ENCODE results near the gene NSUN4. TPM values are rescaled to one million over a fixed set of nuclear protein-coding genes. Genes with fewer than 3 reads are reported as not detected.

Gene NSUN4
- polyA plus RNA-seq (2011; rRNA removed) (24.0 and 24.2 TPM in 2 replicates), polyA minus RNA-seq (2011; rRNA and poly(A)+ RNA removed) (27.8 and 37.3 TPM in 2 replicates)

- ChIA-PET POLR2A (no interaction called here), CTCF (interaction anchor here (0.9 to 2.0 kb wide), 10 partner anchors 9 to 96 kb away, joined by 3 to 11 read pairs (median 4); partner anchors contain the start of genes LRRC41 and UQCRH)
- TF ChIP-seq, protein P1, sequence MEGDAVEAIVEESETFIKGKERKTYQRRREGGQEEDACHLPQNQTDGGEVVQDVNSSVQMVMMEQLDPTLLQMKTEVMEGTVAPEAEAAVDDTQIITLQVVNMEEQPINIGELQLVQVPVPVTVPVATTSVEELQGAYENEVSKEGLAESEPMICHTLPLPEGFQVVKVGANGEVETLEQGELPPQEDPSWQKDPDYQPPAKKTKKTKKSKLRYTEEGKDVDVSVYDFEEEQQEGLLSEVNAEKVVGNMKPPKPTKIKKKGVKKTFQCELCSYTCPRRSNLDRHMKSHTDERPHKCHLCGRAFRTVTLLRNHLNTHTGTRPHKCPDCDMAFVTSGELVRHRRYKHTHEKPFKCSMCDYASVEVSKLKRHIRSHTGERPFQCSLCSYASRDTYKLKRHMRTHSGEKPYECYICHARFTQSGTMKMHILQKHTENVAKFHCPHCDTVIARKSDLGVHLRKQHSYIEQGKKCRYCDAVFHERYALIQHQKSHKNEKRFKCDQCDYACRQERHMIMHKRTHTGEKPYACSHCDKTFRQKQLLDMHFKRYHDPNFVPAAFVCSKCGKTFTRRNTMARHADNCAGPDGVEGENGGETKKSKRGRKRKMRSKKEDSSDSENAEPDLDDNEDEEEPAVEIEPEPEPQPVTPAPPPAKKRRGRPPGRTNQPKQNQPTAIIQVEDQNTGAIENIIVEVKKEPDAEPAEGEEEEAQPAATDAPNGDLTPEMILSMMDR (IDR thresholded peaks at IDR 0.05; ENCODE audit: insufficient read depth, low read depth, low read length) = peak; percentile 87
- peak; percentile 68 for DNase-seq (ENCODE audit: low read depth)
- Histone ChIP-seq H3K27me3 (ENCODE audit: control insufficient read depth, insufficient read depth, low read length) (no peaks in the 10 kb centered on the region), H3K36me3 (ENCODE audit: control insufficient read depth, insufficient read depth, low read length) (peaks cover 7% of the 10 kb centered on the region; the same call in 1 of the 2 replicates), H3K4me3 (ENCODE audit: low read depth, low read length) (peak within 1 kb of the TSS; percentile 61)
Measured at GRCh38 chr1:46340404-46341221, at the start of gene NSUN4. Gene NSUN4 (plus strand): TSS chr1:46340807. CDS start chr1:46340827, 20 bp downstream.

DNA sequence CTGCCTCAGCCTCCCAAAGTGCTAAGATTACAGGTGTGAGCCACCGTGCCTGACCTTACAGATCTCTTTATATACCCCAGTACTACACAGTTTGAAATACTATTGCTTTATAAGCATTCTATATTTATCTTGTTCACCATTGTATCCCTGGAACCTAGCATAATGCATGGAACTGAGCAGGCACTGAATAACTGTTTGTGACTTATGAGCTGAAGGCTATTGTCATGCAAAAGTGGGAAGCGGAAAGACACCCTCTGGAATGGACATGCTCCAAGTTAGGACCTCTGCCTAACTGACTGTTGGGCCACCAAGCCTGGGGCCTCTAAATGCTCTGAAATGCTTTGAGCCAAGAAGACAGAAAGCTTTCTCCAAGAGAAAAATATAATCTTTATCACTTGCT lies 45.3 kb upstream of the NSUN4 start:
- ChIA-PET CTCF (interaction anchor here (1.3 kb wide), 1 partner anchor 10 kb away, joined by 3 read pairs; no protein-coding TSS in a partner anchor), POLR2A (no interaction called here)
- H3K36me3 ChIP-seq (ENCODE audit: control insufficient read depth, insufficient read depth, low read length) = peaks cover 12% of the 10 kb centered on the region
- TF ChIP-seq, protein P1 (IDR thresholded peaks at IDR 0.05; ENCODE audit: insufficient read depth, low read depth, low read length) = no peak
- no peak for DNase-seq (ENCODE audit: low read depth)
- H3K4me3 ChIP-seq (ENCODE audit: low read depth, low read length) = no peak overlapping the region
- H3K27me3 ChIP-seq (ENCODE audit: control insufficient read depth, insufficient read depth, low read length) = no peaks in the 10 kb centered on the region

DNA sequence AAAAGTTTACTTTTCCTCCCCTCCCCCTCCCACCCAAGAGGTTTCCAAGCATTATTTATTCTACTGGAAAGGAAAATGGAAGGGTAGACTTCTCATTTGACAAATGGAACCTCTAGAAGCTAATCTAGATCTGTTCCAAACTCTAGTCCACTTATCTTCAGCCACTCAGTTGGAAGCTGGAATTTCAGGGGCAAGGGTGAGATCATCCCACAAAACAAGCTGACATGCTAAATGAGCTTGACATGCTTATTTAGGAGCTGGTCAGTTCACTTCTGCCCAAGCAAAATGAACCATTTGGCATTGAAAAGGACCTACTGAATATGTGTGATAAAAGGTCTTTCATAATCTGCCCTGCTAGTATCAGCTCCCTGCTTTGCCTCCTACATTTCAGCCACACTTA lies 42.2 kb upstream of the NSUN4 start:
- POLR2A ChIA-PET = no interaction called here
- Histone ChIP-seq H3K36me3 (ENCODE audit: control insufficient read depth, insufficient read depth, low read length) (peaks cover 11% of the 10 kb centered on the region), H3K4me3 (ENCODE audit: low read depth, low read length) (no peak overlapping the region), H3K27me3 (ENCODE audit: control insufficient read depth, insufficient read depth, low read length) (no peaks in the 10 kb centered on the region)
- no peak for DNase-seq (ENCODE audit: low read depth)
- CTCF ChIA-PET = interaction anchor here (0.7 kb wide), 1 partner anchor 13 kb away, joined by 3 read pairs; no protein-coding TSS in a partner anchor
- TF ChIP-seq, protein P1 (IDR thresholded peaks at IDR 0.05; ENCODE audit: insufficient read depth, low read depth, low read length) = no peak

DNA sequence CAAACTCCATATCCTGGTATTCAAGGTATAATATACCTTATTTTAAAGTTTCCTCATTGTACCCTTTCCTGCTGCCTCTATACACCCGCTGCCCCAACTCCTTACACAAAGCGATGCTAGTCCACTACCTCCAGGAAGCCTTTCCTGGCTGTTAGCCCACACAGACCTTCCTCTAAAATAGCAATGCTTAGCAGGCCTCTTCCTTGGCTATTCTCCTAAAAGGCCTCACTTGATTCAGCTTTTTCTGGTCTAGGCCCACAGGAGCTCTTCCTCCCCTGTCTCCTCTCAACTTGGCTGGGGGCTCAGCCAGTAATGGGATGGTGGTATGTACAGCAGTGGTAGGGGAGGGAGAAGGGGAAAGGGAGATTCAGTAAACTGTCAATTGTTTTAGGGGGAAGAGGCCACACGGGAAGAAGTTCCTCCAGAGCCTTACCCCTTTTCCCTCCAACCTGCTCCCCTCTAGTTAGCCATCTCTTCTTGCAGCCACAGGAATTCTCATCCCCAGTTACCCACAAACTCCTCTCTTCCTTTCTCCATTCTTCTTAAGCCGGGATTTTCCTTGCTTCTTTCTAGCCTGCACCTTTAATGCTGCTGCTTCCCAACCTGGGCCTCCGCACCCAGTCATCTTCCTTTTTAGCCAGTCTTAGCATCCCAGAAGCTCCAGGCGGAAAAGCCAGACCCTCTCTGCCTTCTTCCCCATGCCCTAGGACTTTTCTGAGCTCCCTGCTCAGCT lies 39.8 kb upstream of the NSUN4 start:
- H3K27me3 ChIP-seq (ENCODE audit: control insufficient read depth, insufficient read depth, low read length) = no peaks in the 10 kb centered on the region
- CTCF ChIA-PET = interaction anchor here (0.9 to 1.2 kb wide), 2 partner anchors 26 to 47 kb away, joined by 4 read pairs; no protein-coding TSS in a partner anchor
- DNase-seq (ENCODE audit: low read depth) = no peak
- peak overlapping the region; percentile 92 for H3K4me3 ChIP-seq (ENCODE audit: low read depth, low read length)
- POLR2A ChIA-PET = no interaction called here
- H3K36me3 ChIP-seq (ENCODE audit: control insufficient read depth, insufficient read depth, low read length) = peaks cover 9% of the 10 kb centered on the region
- TF ChIP-seq, protein P1 (IDR thresholded peaks at IDR 0.05; ENCODE audit: insufficient read depth, low read depth, low read length) = no peak

DNA sequence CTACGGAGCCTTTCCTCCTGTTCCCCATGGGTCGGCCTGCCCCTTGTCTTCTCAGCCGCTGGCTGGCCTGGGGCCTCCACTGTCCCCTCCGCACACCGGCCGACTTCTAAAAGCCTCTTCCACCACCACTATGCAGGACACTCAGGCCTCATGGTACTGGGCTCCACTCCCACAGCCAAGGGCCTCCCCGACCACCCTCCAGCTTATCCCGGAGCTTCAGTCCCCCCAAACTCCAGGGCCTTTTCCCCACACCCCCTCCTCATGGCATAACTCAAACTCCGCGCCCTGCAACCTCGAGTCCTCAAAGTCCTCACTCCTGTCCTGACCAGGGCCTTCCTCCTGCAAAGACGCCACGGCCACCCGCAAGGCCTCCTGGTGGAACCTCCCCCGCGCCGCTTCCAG lies 39.2 kb upstream of the NSUN4 start:
- H3K36me3 ChIP-seq (ENCODE audit: control insufficient read depth, insufficient read depth, low read length) = peaks cover 9% of the 10 kb centered on the region
- ChIA-PET POLR2A (no interaction called here), CTCF (interaction anchor here (0.9 to 1.2 kb wide), 2 partner anchors 27 to 47 kb away, joined by 4 read pairs; no protein-coding TSS in a partner anchor)
- DNase-seq (ENCODE audit: low read depth) = no peak
- peak overlapping the region; percentile 92 for H3K4me3 ChIP-seq (ENCODE audit: low read depth, low read length)
- TF ChIP-seq, protein P1 (IDR thresholded peaks at IDR 0.05; ENCODE audit: insufficient read depth, low read depth, low read length) = no peak
- no peaks in the 10 kb centered on the region for H3K27me3 ChIP-seq (ENCODE audit: control insufficient read depth, insufficient read depth, low read length)
